ENCODE results near the gene PIK3IP1.

- TF ChIP-seq CTCF (IDR thresholded peaks at IDR 0.05; ENCODE audit: low read depth, low read length, poor library complexity, severe bottlenecking) (no peak), EZH2phosphoT487 (IDR thresholded peaks at IDR 0.05; ENCODE audit: borderline replicate concordance, low read length) (no peak)
Measured at GRCh38 chr22:31248138-31248745, 44.0 kb downstream of the PIK3IP1 start.
